ENCODE measurements around the gene ALKBH4. TPM values are rescaled to one million over a fixed set of nuclear protein-coding genes. Genes with fewer than 3 reads are reported as not detected.

The ALKBH4 gene
- total and polyA plus RNA-seq, 11 donors = 4.9 to 19.4 (median 6.8) TPM

GRCh38 chr7:102452451-102452850 is 12.2 kb downstream of the ALKBH4 start:
- intact Hi-C loops (cut with DNase I) = loop anchor here in 1 of 10 donors (10.0 kb wide), 1 partner anchor 48 kb away; no protein-coding TSS in a partner anchor
- H3K27me3 ChIP-seq = no peaks in the 10 kb centered on the region
- peaks cover 0 to 11% (median 0%) of the 10 kb centered on the region in 12 donors for H3K4me1 ChIP-seq
- ATAC-seq = no peak
- H3K9me3 ChIP-seq = no peaks in the 10 kb centered on the region
- no peak for DNase-seq
- H3K27ac ChIP-seq = no peak overlapping the region
- H3K36me3 ChIP-seq = peaks cover 0 to 30% (median 16%) of the 10 kb centered on the region in 9 donors
- no peak overlapping the region for H3K4me3 ChIP-seq
- no peak for TF ChIP-seq CTCF (IDR thresholded peaks at IDR 0.05)
- no peak for TF ChIP-seq POLR2A (IDR thresholded peaks at IDR 0.05)
- 89 to 90% (median 90%) methylated on average over 6 of the region's 6 CpGs for WGBS, 4 donors

- intact Hi-C loops (cut with DNase I) = loop anchor here in 1 of 10 donors (10.0 kb wide), 1 partner anchor 47 kb away; no protein-coding TSS in a partner anchor
- Histone ChIP-seq H3K4me1 (peaks cover 0 to 11% (median 0%) of the 10 kb centered on the region in 12 donors), H3K27me3 (no peaks in the 10 kb centered on the region), H3K27ac (no peak overlapping the region), H3K36me3 (peaks cover 0 to 29% (median 9%) of the 10 kb centered on the region in 9 donors), H3K9me3 (no peaks in the 10 kb centered on the region), H3K4me3 (no peak overlapping the region)
- DNase-seq = no peak
- TF ChIP-seq CTCF (IDR thresholded peaks at IDR 0.05) (no peak), POLR2A (IDR thresholded peaks at IDR 0.05) (no peak)
- WGBS, 4 donors = 50 to 61% (median 54%) methylated on average over 17 to 23 of the region's 23 CpGs
- no peak for ATAC-seq
Measured at GRCh38 chr7:102451371-102452054, 13.2 kb downstream of the ALKBH4 start.

- Histone ChIP-seq H3K27me3 (no peaks in the 10 kb centered on the region), H3K36me3 (peaks cover 0 to 30% (median 4%) of the 10 kb centered on the region in 9 donors), H3K4me3 (no peak overlapping the region), H3K9me3 (no peaks in the 10 kb centered on the region), H3K27ac (no peak overlapping the region), H3K4me1 (peaks cover 0 to 11% (median 0%) of the 10 kb centered on the region in 12 donors)
- ATAC-seq = no peak
- intact Hi-C loops (cut with DNase I) = loop anchor here in 1 of 10 donors (10.0 kb wide), 1 partner anchor 45 kb away; no protein-coding TSS in a partner anchor
- DNase-seq = no peak
- peak in 1 of 12 donors; percentile 19 for TF ChIP-seq CTCF (IDR thresholded peaks at IDR 0.05)
- TF ChIP-seq POLR2A (IDR thresholded peaks at IDR 0.05) = no peak
- 78 to 87% (median 83%) methylated on average over 6 of the region's 6 CpGs for WGBS, 4 donors
Measured at GRCh38 chr7:102450242-102450641, 14.4 kb downstream of the ALKBH4 start.

- Histone ChIP-seq H3K27ac (no peak overlapping the region), H3K4me1 (peaks cover 0 to 11% (median 0%) of the 10 kb centered on the region in 12 donors), H3K9me3 (no peaks in the 10 kb centered on the region), H3K27me3 (no peaks in the 10 kb centered on the region), H3K36me3 (peaks cover 0 to 33% (median 4%) of the 10 kb centered on the region in 9 donors), H3K4me3 (no peak overlapping the region)
- TF ChIP-seq POLR2A (IDR thresholded peaks at IDR 0.05) = no peak
- no peak for TF ChIP-seq CTCF (IDR thresholded peaks at IDR 0.05)
- DNase-seq = no peak
- WGBS, 4 donors = 93 to 98% (median 98%) methylated on average over 15 of the region's 15 CpGs
- ATAC-seq = no peak
- intact Hi-C loops (cut with DNase I) = no loop called here
Measured at GRCh38 chr7:102449136-102449535, 15.5 kb downstream of the ALKBH4 start.

All from heart left ventricle (tissue), 16 donors.